SK-N-SH treated with all-trans-retinoic acid at 6 μM for 48 hours (cell line): Measurements from ENCODE around the gene CAMKMT.
A peak's percentile ranks its signal among the peaks of the same experiment; 100 is the strongest.

Experiments
- ATAC-seq: fragments of 200-7000 bp; cut with Tn5 transposase; 3 replicates; pipeline ENCODE4 v1.9.1; 2020; ENCODE audit warnings: mild to moderate bottlenecking, moderate library complexity
- ARNTL ChIP-seq: fragments of 450-650 bp; formaldehyde crosslinking; IDR thresholded peaks from 2 replicates; pipeline ENCODE4 v1.5.0; 2020; ENCODE audit warnings: low read depth, mild to moderate bottlenecking, moderate library complexity, borderline replicate concordance
- BACH2 ChIP-seq: fragments of 250-450 bp; sonication (Bioruptor Pico); IDR thresholded peaks from 2 replicates; pipeline ENCODE4 v1.9.0; 2021; ENCODE audit warnings: mild to moderate bottlenecking, borderline replicate concordance
- CREB5 ChIP-seq: fragments of 250-450 bp; sonication (Bioruptor Pico); IDR thresholded peaks from 2 replicates; pipeline ENCODE4 v1.5.1; 2020; ENCODE audit warnings: low read depth, mild to moderate bottlenecking, moderate library complexity
- CSRNP3 ChIP-seq: fragments of 250-450 bp; sonication (Bioruptor Pico); IDR thresholded peaks from 2 replicates; pipeline ENCODE4 v1.5.1; 2021; ENCODE audit warnings: mild to moderate bottlenecking, moderate library complexity
- ESRRG ChIP-seq: fragments of 250-450 bp; sonication (Bioruptor Pico); IDR thresholded peaks from 2 replicates; pipeline ENCODE4 v1.6.1; 2021; ENCODE audit warnings: mild to moderate bottlenecking
- ISL1 ChIP-seq: fragments of 250-450 bp; sonication (Bioruptor Pico); IDR thresholded peaks from 2 replicates; pipeline ENCODE4 v2.1.2; 2022; ENCODE audit warnings: mild to moderate bottlenecking, moderate library complexity
- OSR1 ChIP-seq: fragments of 250-450 bp; sonication (Bioruptor Pico); IDR thresholded peaks from 2 replicates; pipeline ENCODE4 v1.8.0; 2022; ENCODE audit warnings: moderate library complexity, mild to moderate bottlenecking, inconsistent platforms
- POU6F1 ChIP-seq: fragments of 250-450 bp; sonication (Bioruptor Pico); IDR thresholded peaks from 2 replicates; pipeline ENCODE4 v1.8.0; 2021; ENCODE audit warnings: low read depth, mild to moderate bottlenecking, moderate library complexity, borderline replicate concordance
- PPARA ChIP-seq: fragments of 250-450 bp; sonication (Bioruptor Pico); IDR thresholded peaks from 2 replicates; pipeline ENCODE4 v1.5.0; 2020; ENCODE audit warnings: mild to moderate bottlenecking, borderline replicate concordance
- RARB ChIP-seq: fragments of 250-450 bp; sonication (Bioruptor Pico); IDR thresholded peaks from 2 replicates; pipeline ENCODE4 v1.8.0; 2021; ENCODE audit warnings: mild to moderate bottlenecking, moderate library complexity
- SNAI2 ChIP-seq: fragments of 250-450 bp; sonication (Bioruptor Pico); IDR thresholded peaks from 2 replicates; pipeline ENCODE4 v1.5.0; 2020; ENCODE audit warnings: mild to moderate bottlenecking, moderate library complexity
- TCF4 ChIP-seq: fragments of 250-450 bp; sonication (Bioruptor Pico); IDR thresholded peaks from 2 replicates; pipeline ENCODE4 v1.8.0; 2021; ENCODE audit warnings: mild to moderate bottlenecking, moderate library complexity, borderline replicate concordance
- TSHZ2 ChIP-seq: fragments of 250-450 bp; sonication (Bioruptor Pico); IDR thresholded peaks from 2 replicates; pipeline ENCODE4 v1.5.0; 2020; ENCODE audit warnings: mild to moderate bottlenecking, moderate library complexity
- ZC3H10 ChIP-seq: fragments of 250-450 bp; sonication (Bioruptor Pico); IDR thresholded peaks from 2 replicates; pipeline ENCODE4 v1.5.1; 2021; ENCODE audit warnings: mild to moderate bottlenecking, moderate library complexity
- ZFP30 ChIP-seq: fragments of 450-650 bp; formaldehyde crosslinking; IDR thresholded peaks from 2 replicates; pipeline ENCODE4 v1.5.0; 2022; ENCODE audit warnings: mild to moderate bottlenecking, moderate library complexity
- ZNF565 ChIP-seq: fragments of 450-650 bp; formaldehyde crosslinking; conservative IDR thresholded peaks from 2 replicates; pipeline ENCODE4 v1.5.0; 2020; ENCODE audit warnings: low read depth, mild to moderate bottlenecking, moderate library complexity
- ZNF70 ChIP-seq: fragments of 450-650 bp; formaldehyde crosslinking; IDR thresholded peaks from 2 replicates; pipeline ENCODE4 v1.5.0; 2020; ENCODE audit warnings: mild to moderate bottlenecking, moderate library complexity
- ZNF8 ChIP-seq: fragments of 450-650 bp; formaldehyde crosslinking; IDR thresholded peaks from 2 replicates; pipeline ENCODE4 v1.5.0; 2020; ENCODE audit warnings: mild to moderate bottlenecking, moderate library complexity

CAMKMT gene

GRCh38 chr2:44566059-44566458 is 204.3 kb downstream of the CAMKMT start (continued):
- TF ChIP-seq TSHZ2 (CRISPR knock-in tag) (peak; percentile 96), ZNF8 (CRISPR knock-in tag) (peak; percentile 29; the same call in 1 of the 2 replicates), CSRNP3 (CRISPR knock-in tag) (peak; percentile 95), OSR1 (CRISPR knock-in tag) (no peak), BACH2 (no peak; the same call in 1 of the 2 replicates)

- no peak for ATAC-seq
- TF ChIP-seq CREB5 (CRISPR knock-in tag) (no peak), ZC3H10 (no peak), POU6F1 (CRISPR knock-in tag) (no peak), RARB (CRISPR knock-in tag) (no peak), TSHZ2 (CRISPR knock-in tag) (no peak), ARNTL (no peak), ZNF565 (CRISPR knock-in tag) (no peak), CSRNP3 (CRISPR knock-in tag) (no peak), ZFP30 (CRISPR knock-in tag) (no peak), BACH2 (no peak)
These were observed 207.7 kb downstream of the CAMKMT start for GRCh38 chr2:44569491-44569890.

- TF ChIP-seq TSHZ2 (CRISPR knock-in tag) (peak; percentile 60; the same call in 1 of the 2 replicates), SNAI2 (CRISPR knock-in tag) (no peak), ESRRG (CRISPR knock-in tag) (0 out of 2 replicates have a peak, but pooled peaks have one; percentile 70), CSRNP3 (CRISPR knock-in tag) (peak; percentile 73; the same call in 1 of the 2 replicates), ZNF8 (CRISPR knock-in tag) (no peak), PPARA (CRISPR knock-in tag) (no peak), TCF4 (peak; percentile 68; the same call in 1 of the 2 replicates), BACH2 (no peak), ZNF70 (no peak), CREB5 (CRISPR knock-in tag) (peak; percentile 79), ISL1 (CRISPR knock-in tag) (peak; percentile 97)
- ATAC-seq: no peak
These were observed 208.5 kb downstream of the CAMKMT start for GRCh38 chr2:44570271-44570670.
